Lower leg skin (tissue), 3 donors: ENCODE results near the gene NEURL1.

Experiments
- CTCF ChIP-seq, 3 donors: fragments of 450-650 bp; IDR thresholded peaks; one replicate each; pipeline ENCODE4 v1.5.1; 2016; ENCODE audit warnings: antibody characterized with exemption in 3 of 3, mild to moderate bottlenecking in 3 of 3, moderate library complexity in 2 of 3
- POLR2A ChIP-seq, 2 donors: fragments of 450-650 bp; IDR thresholded peaks; one replicate each; pipeline ENCODE4 v1.6.1; 2016 to 2017; ENCODE audit warnings: antibody characterized with exemption in 2 of 2, mild to moderate bottlenecking in 1 of 2, moderate library complexity in 1 of 2

DNA sequence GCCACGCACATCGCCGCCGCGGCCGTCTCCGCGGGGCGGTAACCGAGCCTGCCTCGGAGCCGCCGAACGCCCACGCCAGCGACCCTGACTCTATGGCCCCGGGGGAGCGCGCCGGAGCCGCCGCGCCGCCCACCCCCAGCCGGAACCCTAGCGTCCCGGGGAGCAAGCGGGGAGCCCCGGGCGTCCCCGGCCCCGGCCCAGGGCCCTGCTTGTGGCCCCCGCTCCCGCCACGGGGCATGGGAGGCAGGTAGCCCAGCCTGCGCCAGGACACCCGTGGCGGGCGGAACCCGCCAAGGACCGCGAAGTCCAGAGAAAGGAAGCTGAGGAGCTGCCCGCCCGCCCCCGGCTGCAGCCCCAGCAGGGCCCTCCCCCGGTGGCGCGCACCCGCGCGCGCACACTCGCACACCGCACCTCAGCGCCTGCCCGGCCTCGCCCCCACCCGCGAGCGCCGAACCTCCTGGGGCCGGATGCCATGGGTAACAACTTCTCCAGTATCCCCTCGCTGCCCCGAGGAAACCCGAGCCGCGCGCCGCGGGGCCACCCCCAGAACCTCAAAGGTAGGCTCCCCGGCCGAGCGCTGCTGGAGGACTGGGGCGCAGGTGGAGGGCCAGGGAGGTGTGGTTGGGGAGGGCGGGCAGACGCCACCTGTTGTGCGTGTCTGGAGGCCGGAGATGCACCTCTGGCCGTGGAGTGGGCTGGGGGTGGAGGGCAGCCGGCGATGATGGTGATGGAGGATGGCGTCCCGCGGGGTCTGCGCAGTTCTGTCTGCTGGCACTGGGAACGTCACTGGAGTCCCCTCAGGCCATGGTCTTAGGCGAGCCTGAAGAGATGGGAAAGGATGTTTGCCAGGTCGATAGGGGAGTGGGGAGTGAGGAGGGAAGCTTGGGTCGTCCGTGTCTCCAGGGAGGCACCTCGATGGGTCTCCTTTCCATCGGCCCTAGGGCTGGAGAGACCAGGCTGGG is 692 bp downstream of the NEURL1 start:
- TF ChIP-seq CTCF (IDR thresholded peaks at IDR 0.05) (no peak), POLR2A (IDR thresholded peaks at IDR 0.05) (no peak)
